B cell (primary cell): ENCODE data around the gene ERBB4. TPM values are rescaled to one million over a fixed set of nuclear protein-coding genes. Genes with fewer than 3 reads are reported as not detected.

Experiments used
- ATAC-seq: fragments of 200-7000 bp; cut with Tn5 transposase; one replicate; pipeline ENCODE4 v1.10.0; 2021; ENCODE audit warnings: low read depth, mild to moderate bottlenecking, moderate number of reproducible peaks, moderate library complexity
- CTCF ChIA-PET: fragments of 350-600 bp; sonication (Branson Sonifier 250); formaldehyde crosslinking; loops from one replicate; lab custom pipeline; 2021; ENCODE audit warnings: antibody characterized with exemption, inconsistent platforms; lab: Charles Lee
- POLR2A ChIA-PET: fragments of 350-600 bp; sonication (Branson Sonifier 250); formaldehyde crosslinking; loops from one replicate; lab custom pipeline; 2021; ENCODE audit warnings: antibody characterized with exemption; lab: Charles Lee
- DNase-seq: peaks from one replicate; pipeline ENCODE4 v3.0.0; 2013
- H2AFZ ChIP-seq: 2 replicates; pipeline ENCODE4 v1.6.1; 2012; ENCODE audit warnings: mild to moderate bottlenecking, low read depth, low read length; ENCODE audit not compliant: insufficient read depth, poor library complexity, severe bottlenecking
- H3K27ac ChIP-seq, 2 donors: 1 replicate in 1 of 2; 2 replicates in 1 of 2; pipeline ENCODE4 v1.5.1; 2012 to 2013; ENCODE audit warnings: low read length in 2 of 2, mild to moderate bottlenecking in 2 of 2, moderate library complexity in 1 of 2
- H3K27me3 ChIP-seq, 4 experiments: fragments of 200-600 bp in 1 of 4; sonication (generic) in 1 of 4; replicated peaks in 1 of 4; 1 replicate in 2 of 4; 2 replicates in 2 of 4; pipeline versions ENCODE4 v1.6.1 to v1.7.0; 2013 to 2016; ENCODE audit warnings: low read length in 3 of 4, mild to moderate bottlenecking in 2 of 4, mixed read lengths in 1 of 4, moderate library complexity in 1 of 4; ENCODE audit not compliant: insufficient read depth in 4 of 4, control insufficient read depth in 3 of 4; ENCODE audit errors: control extremely low read depth in 1 of 4
- H3K36me3 ChIP-seq, 2 experiments: replicated peaks in 1 of 2; 1 replicate in 1 of 2; 2 replicates in 1 of 2; pipeline versions ENCODE4 v1.6.1 to v1.7.1; 2013; ENCODE audit warnings: low read length in 1 of 2; ENCODE audit not compliant: insufficient read depth in 2 of 2, control insufficient read depth in 1 of 2; ENCODE audit errors: control extremely low read depth in 1 of 2, extremely low read depth in 1 of 2
- H3K4me1 ChIP-seq, 2 donors: fragments of 200-600 bp in 1 of 2; sonication (generic) in 1 of 2; 1 replicate in 1 of 2; 2 replicates in 1 of 2; pipeline versions ENCODE4 v1.5.1 to v1.6.1; 2013 to 2017; ENCODE audit warnings: low read length in 2 of 2; ENCODE audit not compliant: control insufficient read depth in 2 of 2, insufficient read depth in 2 of 2
- H3K4me2 ChIP-seq: replicated peaks from 2 replicates; pipeline ENCODE3; 2012; ENCODE audit warnings: mild to moderate bottlenecking, low read depth, low read length; ENCODE audit not compliant: poor library complexity, severe bottlenecking
- H3K4me3 ChIP-seq, 5 experiments: fragments of 200-600 bp in 1 of 5; sonication (generic) in 1 of 5; 1 replicate in 3 of 5; 2 replicates in 2 of 5; pipeline versions ENCODE4 v1.5.1 to v1.7.0; 2011 to 2016; ENCODE audit warnings: low read length in 4 of 5, mild to moderate bottlenecking in 4 of 5, low read depth in 2 of 5, control low read depth in 1 of 5, moderate library complexity in 1 of 5; ENCODE audit not compliant: insufficient read depth in 1 of 5; ENCODE audit errors: control extremely low read depth in 1 of 5, extremely low read depth in 1 of 5
- H3K79me2 ChIP-seq: fragments of 200-600 bp; sonication (generic); one replicate; pipeline ENCODE4 v1.6.0; 2016; ENCODE audit warnings: low read length; ENCODE audit not compliant: control insufficient read depth, insufficient read depth
- H3K9ac ChIP-seq: fragments of 200-600 bp; sonication (generic); 2 replicates; pipeline ENCODE4 v1.6.1; 2017; ENCODE audit warnings: mild to moderate bottlenecking, low read length, moderate library complexity
- H3K9me3 ChIP-seq, 3 donors: one replicate each; pipeline versions ENCODE4 v1.6.1 to v1.7.1; 2013; ENCODE audit warnings: low read length in 2 of 3; ENCODE audit not compliant: control insufficient read depth in 2 of 3, insufficient read depth in 1 of 3; ENCODE audit errors: control extremely low read depth in 1 of 3
- H4K20me1 ChIP-seq: 2 replicates; pipeline ENCODE4 v1.6.0; 2012; ENCODE audit warnings: mild to moderate bottlenecking, low read length; ENCODE audit not compliant: insufficient read depth, control insufficient read depth, poor library complexity, severe bottlenecking
- H3K27ac Mint-ChIP-seq: one replicate; pipeline ENCODE4 v1.8.0; 2021; ENCODE audit warnings: mixed read lengths
- H3K27me3 Mint-ChIP-seq: one replicate; pipeline ENCODE4 v1.8.0; 2021; ENCODE audit warnings: mixed read lengths
- H3K4me1 Mint-ChIP-seq: one replicate; pipeline ENCODE4 v1.8.0; 2021; ENCODE audit warnings: mixed read lengths
- H3K4me3 Mint-ChIP-seq: one replicate; pipeline ENCODE4 v1.8.0; 2021; ENCODE audit warnings: mixed read lengths
- H3K9me3 Mint-ChIP-seq: one replicate; pipeline ENCODE4 v1.8.0; 2022; ENCODE audit warnings: mixed read lengths; ENCODE audit not compliant: insufficient read depth
- CTCF ChIP-seq: fragments of 200-600 bp; IDR thresholded peaks from one replicate; pipeline ENCODE4 v1.8.0; 2022; ENCODE audit warnings: antibody characterized with exemption, mild to moderate bottlenecking
- EZH2 ChIP-seq: IDR thresholded peaks from 2 replicates; pipeline ENCODE4 v1.6.1; 2012; ENCODE audit warnings: borderline replicate concordance, low read depth, mild to moderate bottlenecking, moderate library complexity, low read length; ENCODE audit not compliant: insufficient read depth, poor library complexity, severe bottlenecking
- WGBS: methylation state at CpG from one replicate; pipeline ENCODE4 v1.1.5; 2013; ENCODE audit warnings: missing lambda C conversion rate; ENCODE audit not compliant: insufficient coverage; 5-methylcytosine and 5-hydroxymethylcytosine counted together
- intact Hi-C: fragments of 100-400 bp; cut with micrococcal nuclease; formaldehyde crosslinking; loops from one replicate; pipeline ENCODE4 v1.10.0; 2022
- polyA plus RNA-seq: library from polyadenylated mRNA; depleted of rRNA; stranded (reverse); fragments of >200 nt; gene quantifications from 2 replicates; pipeline ENCODE4 v1.2.3, GENCODE V29; 2012
- total RNA-seq, 2 donors: library from RNA; stranded (reverse); fragments of 120-200 nt in 1 of 2; gene quantifications; 1 replicate in 1 of 2; 2 replicates in 1 of 2; pipeline versions ENCODE4 v1.2.3 to v1.2.4, GENCODE V29; 2013 to 2022

ERBB4 gene
- total and polyA plus RNA-seq, 2 donors (not counting 1 experiment from before 2014, with no cell fraction given), result not detected

GRCh38 chr2:212274215-212274614 lies 264.4 kb downstream of the ERBB4 start:
- no peak for TF ChIP-seq EZH2
- TF ChIP-seq CTCF, result no peak
- H3K4me1 Mint-ChIP-seq, result no peaks in the 10 kb centered on the region
- POLR2A ChIA-PET, result no interaction called here
- Histone ChIP-seq H3K79me2 (no peaks in the 10 kb centered on the region), H3K4me3 (no peak overlapping the region), H3K9me3 (no peaks in the 10 kb centered on the region), H3K27me3 (no peaks in the 10 kb centered on the region), H3K4me1 (no peaks in the 10 kb centered on the region), H3K4me2 (no peak overlapping the region), H2AFZ (no peak overlapping the region), H3K36me3 (no peaks in the 10 kb centered on the region), H3K9ac (no peak overlapping the region), H3K27ac (no peak overlapping the region), H4K20me1 (no peaks in the 10 kb centered on the region)
- H3K4me3 Mint-ChIP-seq, result no peak overlapping the region
- H3K27me3 Mint-ChIP-seq, result no peaks in the 10 kb centered on the region
- H3K27ac Mint-ChIP-seq, result no peak overlapping the region
- intact Hi-C loops, result no loop called here
- WGBS, result no CpG with 5 or more reads among the region's 2 CpGs
- H3K9me3 Mint-ChIP-seq, result no peaks in the 10 kb centered on the region
- DNase-seq (no peak), ATAC-seq (no peak)
- CTCF ChIA-PET, result no interaction called here

GRCh38 chr2:212271583-212271982 lies 267.0 kb downstream of the ERBB4 start:
- Histone ChIP-seq H3K9ac (no peak overlapping the region), H2AFZ (no peak overlapping the region), H3K36me3 (no peaks in the 10 kb centered on the region), H4K20me1 (no peaks in the 10 kb centered on the region), H3K79me2 (no peaks in the 10 kb centered on the region), H3K9me3 (no peaks in the 10 kb centered on the region), H3K4me2 (no peak overlapping the region), H3K27ac (no peak overlapping the region), H3K4me3 (no peak overlapping the region), H3K4me1 (no peaks in the 10 kb centered on the region), H3K27me3 (no peaks in the 10 kb centered on the region)
- intact Hi-C loops, result no loop called here
- ChIA-PET POLR2A (no interaction called here), CTCF (no interaction called here)
- Mint-ChIP-seq H3K4me1 (no peaks in the 10 kb centered on the region), H3K27ac (no peak overlapping the region), H3K27me3 (no peaks in the 10 kb centered on the region), H3K4me3 (no peak overlapping the region), H3K9me3 (no peaks in the 10 kb centered on the region)
- WGBS, result no CpG with 5 or more reads among the region's 3 CpGs
- TF ChIP-seq EZH2 (no peak), CTCF (no peak)
- ATAC-seq (no peak), DNase-seq (no peak)
